Measurements from ENCODE around the gene KPNA6.
A peak's percentile ranks its signal among the peaks of the same experiment; 100 is the strongest.

KPNA6 gene

GRCh38 chr1:32221581-32221979 lies 113.7 kb downstream of the KPNA6 start:
- no peak for DNase-seq

DNA sequence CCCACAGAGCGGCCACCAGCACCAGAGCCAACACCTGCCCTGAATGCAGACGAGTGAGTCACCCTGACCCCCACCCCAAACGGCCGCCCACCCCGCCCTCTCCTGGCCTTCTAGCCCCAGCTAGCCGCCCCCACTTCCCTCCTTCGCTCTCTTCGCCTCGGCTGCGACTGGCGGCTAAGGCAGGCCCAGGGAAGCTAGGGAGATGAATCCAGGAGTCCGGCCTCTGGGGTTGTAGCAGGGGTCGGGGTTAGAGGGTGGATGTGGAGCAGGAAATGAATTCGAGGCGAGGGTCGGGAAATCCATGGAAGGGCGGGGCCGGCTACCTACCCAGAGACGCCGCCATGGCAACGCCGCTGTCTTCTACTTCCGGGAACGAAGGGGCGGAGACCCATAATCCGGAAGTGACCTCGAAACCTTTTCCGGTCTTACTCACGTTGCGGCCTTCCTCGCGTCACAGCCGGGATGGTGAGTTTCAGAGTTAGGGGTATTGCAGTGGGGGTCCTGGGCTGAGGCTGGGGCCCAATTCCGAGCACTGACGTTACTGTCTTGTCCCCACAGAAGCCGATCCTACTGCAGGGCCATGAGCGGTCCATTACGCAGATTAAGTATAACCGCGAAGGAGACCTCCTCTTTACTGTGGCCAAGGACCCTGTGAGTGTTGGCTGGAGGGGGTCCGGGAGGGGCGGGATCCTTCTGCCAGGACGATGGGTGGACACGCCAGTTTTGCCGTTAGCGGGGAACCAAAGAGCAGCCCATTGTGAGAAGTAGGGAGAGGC lies 114.3 kb downstream of the KPNA6 start, which contains the start of the genes EIF3I and TMEM234:
EIF3I (plus strand) TSS at position 428 of the 776 bp plus-strand sequence; CDS start at position 463, 35 bp downstream.
TMEM234 (minus strand) TSS at position 374 of the 776 bp plus-strand sequence; CDS start at position 343, 31 bp downstream.
- DNase-seq = peak; percentile 90

DNA sequence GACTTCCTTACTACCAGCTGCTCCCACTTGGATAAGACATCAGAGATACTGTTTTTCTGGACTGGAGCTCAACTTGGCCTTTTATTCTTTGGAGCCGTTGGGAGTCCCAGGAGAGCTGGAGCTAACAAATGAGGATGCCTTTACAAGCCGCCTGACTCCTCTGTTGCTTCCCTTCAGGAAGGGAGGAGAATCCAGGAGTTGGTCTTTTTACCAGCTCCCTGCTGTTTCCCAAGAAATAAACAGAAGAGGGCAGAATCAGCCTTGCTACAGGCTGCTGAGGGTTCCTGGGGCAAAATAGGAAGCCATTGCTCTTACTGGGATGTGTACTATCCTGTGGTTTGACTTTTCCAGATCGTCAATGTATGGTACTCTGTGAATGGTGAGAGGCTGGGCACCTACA lies 115.8 kb downstream of the KPNA6 start:
- DNase-seq = no peak

DNA sequence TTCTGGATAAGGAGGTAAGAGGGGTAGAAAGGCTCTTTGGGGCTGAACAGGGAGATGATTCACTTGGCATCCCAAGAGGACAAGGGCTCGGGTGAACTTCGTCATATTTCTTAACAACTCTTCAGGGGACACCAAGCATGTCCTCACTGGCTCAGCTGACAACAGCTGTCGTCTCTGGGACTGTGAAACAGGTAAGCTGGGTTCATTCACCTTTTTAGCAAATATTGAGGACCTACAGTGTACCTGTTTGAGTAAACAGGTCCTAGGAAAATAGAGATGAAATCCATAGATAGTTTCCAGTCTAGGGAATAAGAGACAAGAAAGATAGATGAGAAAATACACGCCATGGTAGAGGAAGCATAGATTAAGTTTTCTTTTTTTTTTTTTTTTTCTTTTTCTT lies 116.4 kb downstream of the KPNA6 start:
- no peak for DNase-seq

Measured in HCEC 1CT (cell line).